Panc1 (cell line): ENCODE results near the gene UBE2Q2. TPM values are rescaled to one million over a fixed set of nuclear protein-coding genes. Genes with fewer than 3 reads are reported as not detected.

ENCODE experiments used
- ATAC-seq: fragments of 200-7000 bp; cut with Tn5 transposase; 2 replicates; pipeline ENCODE4 v1.9.1; 2020; ENCODE audit warnings: mild to moderate bottlenecking, moderate library complexity
- BruUV-seq: library from RNA; stranded (reverse); fragments of 400-500 nt; replicated peaks from 2 replicates; lab custom pipeline; 2021; lab: Mats Ljungman, UMichigan
- CTCF ChIA-PET: fragments of 300-600 bp; sonication (Branson Sonifier 250); formaldehyde crosslinking; loops from one replicate; lab custom pipeline; 2022; ENCODE audit warnings: antibody characterized with exemption; lab: Charles Lee
- POLR2A ChIA-PET: fragments of 300-600 bp; sonication (Branson Sonifier 250); formaldehyde crosslinking; loops from one replicate; lab custom pipeline; 2022; ENCODE audit warnings: antibody characterized with exemption; lab: Charles Lee
- DNase-seq: peaks from one replicate; pipeline ENCODE4 v3.0.0-alpha.2; 2010; ENCODE audit warnings: low read depth, low spot score
- H3K27ac ChIP-seq: 2 replicates; pipeline ENCODE4 v1.5.1; 2011; ENCODE audit warnings: mild to moderate bottlenecking, low read length, inconsistent platforms
- H3K27me3 ChIP-seq: fragments of 200-500 bp; sonication (Bioruptor generic); 2 replicates; pipeline ENCODE4 v1.6.0; 2014; ENCODE audit warnings: low read length, inconsistent platforms; ENCODE audit not compliant: control insufficient read depth, insufficient read depth
- H3K36me3 ChIP-seq: fragments of 200-500 bp; sonication (Bioruptor generic); 2 replicates; pipeline ENCODE4 v1.5.1; 2014; ENCODE audit warnings: inconsistent platforms, mild to moderate bottlenecking, low read length, moderate library complexity; ENCODE audit not compliant: control insufficient read depth, insufficient read depth
- H3K4me1 ChIP-seq: 2 replicates; pipeline ENCODE4 v1.5.1; 2011; ENCODE audit warnings: inconsistent platforms, mild to moderate bottlenecking, low read length, moderate library complexity; ENCODE audit not compliant: control insufficient read depth, insufficient read depth
- H3K4me3 ChIP-seq, 2 experiments: 2 replicates each; pipeline ENCODE4 v1.5.1; 2011 to 2012; ENCODE audit warnings: low read depth in 2 of 2, low read length in 2 of 2, mild to moderate bottlenecking in 2 of 2, inconsistent platforms in 1 of 2, moderate library complexity in 1 of 2
- H3K9me3 ChIP-seq: fragments of 200-500 bp; sonication (Bioruptor generic); 2 replicates; pipeline ENCODE4 v1.5.1; 2014; ENCODE audit warnings: low read depth, mild to moderate bottlenecking, inconsistent platforms, low read length, moderate library complexity; ENCODE audit not compliant: control insufficient read depth, insufficient read depth
- POLR2AphosphoS5 ChIP-seq: IDR thresholded peaks from 2 replicates; pipeline ENCODE4 v1.6.1; 2012; ENCODE audit warnings: mild to moderate bottlenecking, low read depth, low read length, moderate library complexity
- SIN3A ChIP-seq: IDR thresholded peaks from 2 replicates; pipeline ENCODE4 v1.6.1; 2012; ENCODE audit warnings: low read depth, mild to moderate bottlenecking, low read length, moderate library complexity, borderline replicate concordance; ENCODE audit not compliant: insufficient read depth
- TCF7L2 ChIP-seq: IDR thresholded peaks from 2 replicates; pipeline ENCODE4 v1.6.1; 2011; ENCODE audit warnings: mild to moderate bottlenecking, low read depth, low read length, inconsistent platforms
- in situ Hi-C: cut with HindIII; loops from 2 replicates; pipeline ENCODE4 v1.10.0; 2016; ENCODE audit warnings: low sequenced_read_pairs, low pct_unique_long_range_greater_than_20kb
- intact Hi-C: fragments of 100-400 bp; cut with micrococcal nuclease; formaldehyde crosslinking; loops from one replicate; pipeline ENCODE4 v1.10.0; 2022; ENCODE audit not compliant: unreplicated experiment
- total RNA-seq: library from RNA; stranded (reverse); gene quantifications from one replicate; pipeline ENCODE4 v1.2.1, GENCODE V29; 2021; ENCODE audit not compliant: unreplicated experiment
- TF ChIP-seq, protein P1 (sequence below): fragments of 450-650 bp; IDR thresholded peaks from 2 replicates; pipeline ENCODE4 v1.5.1; 2017; ENCODE audit warnings: mild to moderate bottlenecking
- TF ChIP-seq, protein P2 (sequence below), 2 experiments: IDR thresholded peaks; 2 replicates each; pipeline ENCODE4 v1.6.1; 2011 to 2012; ENCODE audit warnings: low read depth in 2 of 2, control low read depth in 1 of 2, low read length in 1 of 2, mild to moderate bottlenecking in 1 of 2, moderate library complexity in 1 of 2; ENCODE audit not compliant: insufficient read depth in 1 of 2

The UBE2Q2 gene
- total RNA-seq, 1 experiment from 2014 or later = 39.2 TPM

DNA sequence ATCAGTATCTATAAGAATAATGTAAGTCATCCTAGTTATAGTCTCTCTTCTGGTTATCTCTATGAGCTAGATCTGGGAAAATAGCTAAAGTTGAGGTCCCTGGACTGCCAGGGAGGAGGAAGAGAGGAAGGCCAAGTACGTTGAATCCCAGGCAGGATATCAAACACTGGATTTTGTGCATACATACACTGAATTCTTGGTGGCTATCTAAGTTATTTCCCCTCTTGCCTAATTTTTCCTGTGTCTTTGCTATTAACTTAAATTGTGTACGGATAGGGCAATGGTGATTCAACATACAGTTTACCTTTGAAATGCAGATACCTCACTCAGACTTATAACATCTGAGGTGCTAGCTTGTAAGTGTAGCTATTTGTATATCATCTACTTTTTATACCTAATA, 87.6 kb downstream of the UBE2Q2 start:
- Histone ChIP-seq H3K36me3 (peaks cover 32% of the 10 kb centered on the region), H3K4me3 (no peak overlapping the region), H3K27me3 (no peaks in the 10 kb centered on the region), H3K4me1 (no peaks in the 10 kb centered on the region), H3K9me3 (no peaks in the 10 kb centered on the region), H3K27ac (no peak overlapping the region)
- ATAC-seq (no peak), DNase-seq (no peak)
- ChIA-PET CTCF (no interaction called here), POLR2A (no interaction called here)
- in situ Hi-C loops (no loop called here), intact Hi-C loops (no loop called here)
- TF ChIP-seq, protein P1, sequence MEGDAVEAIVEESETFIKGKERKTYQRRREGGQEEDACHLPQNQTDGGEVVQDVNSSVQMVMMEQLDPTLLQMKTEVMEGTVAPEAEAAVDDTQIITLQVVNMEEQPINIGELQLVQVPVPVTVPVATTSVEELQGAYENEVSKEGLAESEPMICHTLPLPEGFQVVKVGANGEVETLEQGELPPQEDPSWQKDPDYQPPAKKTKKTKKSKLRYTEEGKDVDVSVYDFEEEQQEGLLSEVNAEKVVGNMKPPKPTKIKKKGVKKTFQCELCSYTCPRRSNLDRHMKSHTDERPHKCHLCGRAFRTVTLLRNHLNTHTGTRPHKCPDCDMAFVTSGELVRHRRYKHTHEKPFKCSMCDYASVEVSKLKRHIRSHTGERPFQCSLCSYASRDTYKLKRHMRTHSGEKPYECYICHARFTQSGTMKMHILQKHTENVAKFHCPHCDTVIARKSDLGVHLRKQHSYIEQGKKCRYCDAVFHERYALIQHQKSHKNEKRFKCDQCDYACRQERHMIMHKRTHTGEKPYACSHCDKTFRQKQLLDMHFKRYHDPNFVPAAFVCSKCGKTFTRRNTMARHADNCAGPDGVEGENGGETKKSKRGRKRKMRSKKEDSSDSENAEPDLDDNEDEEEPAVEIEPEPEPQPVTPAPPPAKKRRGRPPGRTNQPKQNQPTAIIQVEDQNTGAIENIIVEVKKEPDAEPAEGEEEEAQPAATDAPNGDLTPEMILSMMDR = no peak
- no peak for TF ChIP-seq TCF7L2
- TF ChIP-seq, protein P2, sequence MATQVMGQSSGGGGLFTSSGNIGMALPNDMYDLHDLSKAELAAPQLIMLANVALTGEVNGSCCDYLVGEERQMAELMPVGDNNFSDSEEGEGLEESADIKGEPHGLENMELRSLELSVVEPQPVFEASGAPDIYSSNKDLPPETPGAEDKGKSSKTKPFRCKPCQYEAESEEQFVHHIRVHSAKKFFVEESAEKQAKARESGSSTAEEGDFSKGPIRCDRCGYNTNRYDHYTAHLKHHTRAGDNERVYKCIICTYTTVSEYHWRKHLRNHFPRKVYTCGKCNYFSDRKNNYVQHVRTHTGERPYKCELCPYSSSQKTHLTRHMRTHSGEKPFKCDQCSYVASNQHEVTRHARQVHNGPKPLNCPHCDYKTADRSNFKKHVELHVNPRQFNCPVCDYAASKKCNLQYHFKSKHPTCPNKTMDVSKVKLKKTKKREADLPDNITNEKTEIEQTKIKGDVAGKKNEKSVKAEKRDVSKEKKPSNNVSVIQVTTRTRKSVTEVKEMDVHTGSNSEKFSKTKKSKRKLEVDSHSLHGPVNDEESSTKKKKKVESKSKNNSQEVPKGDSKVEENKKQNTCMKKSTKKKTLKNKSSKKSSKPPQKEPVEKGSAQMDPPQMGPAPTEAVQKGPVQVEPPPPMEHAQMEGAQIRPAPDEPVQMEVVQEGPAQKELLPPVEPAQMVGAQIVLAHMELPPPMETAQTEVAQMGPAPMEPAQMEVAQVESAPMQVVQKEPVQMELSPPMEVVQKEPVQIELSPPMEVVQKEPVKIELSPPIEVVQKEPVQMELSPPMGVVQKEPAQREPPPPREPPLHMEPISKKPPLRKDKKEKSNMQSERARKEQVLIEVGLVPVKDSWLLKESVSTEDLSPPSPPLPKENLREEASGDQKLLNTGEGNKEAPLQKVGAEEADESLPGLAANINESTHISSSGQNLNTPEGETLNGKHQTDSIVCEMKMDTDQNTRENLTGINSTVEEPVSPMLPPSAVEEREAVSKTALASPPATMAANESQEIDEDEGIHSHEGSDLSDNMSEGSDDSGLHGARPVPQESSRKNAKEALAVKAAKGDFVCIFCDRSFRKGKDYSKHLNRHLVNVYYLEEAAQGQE (IDR thresholded peaks at IDR 0.05; ENCODE audit: insufficient read depth in 1 of 2, low read depth in 2 of 2, low read length in 1 of 2) = no peak
- no peak for TF ChIP-seq SIN3A
- TF ChIP-seq POLR2AphosphoS5 = no peak
- no TSS peak for BruUV-seq

DNA sequence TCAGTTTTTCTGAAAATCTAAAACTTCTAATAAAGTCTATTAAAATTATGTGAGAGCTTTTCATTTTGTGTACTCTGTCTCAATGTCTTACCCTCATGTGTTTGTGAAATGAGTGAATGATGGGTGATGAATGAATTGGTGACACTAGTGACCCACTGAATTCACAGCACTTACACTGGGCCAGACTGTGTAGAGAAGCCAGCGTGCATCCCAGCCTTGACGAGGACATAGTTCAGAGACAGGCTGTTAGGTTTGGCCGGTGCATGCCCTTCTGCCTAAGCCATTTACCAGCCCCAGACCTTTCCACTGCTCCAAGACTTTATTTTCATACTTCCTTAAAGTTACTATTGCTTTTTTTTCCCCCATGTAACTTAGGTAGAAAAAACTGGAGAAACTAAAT, 99.2 kb downstream of the UBE2Q2 start:
- intact Hi-C loops = no loop called here
- peak; percentile 57; the same call in 1 of the 2 replicates for ATAC-seq

More for the DNA sequence above, 99.2 kb downstream of the UBE2Q2 start:
- no TSS peak for BruUV-seq
- ChIA-PET CTCF (no interaction called here), POLR2A (no interaction called here)
- H3K27ac ChIP-seq = no peak overlapping the region
- in situ Hi-C loops = no loop called here
- H3K4me1 ChIP-seq = no peaks in the 10 kb centered on the region
- no peaks in the 10 kb centered on the region for H3K9me3 ChIP-seq
- no peak for DNase-seq
- no peaks in the 10 kb centered on the region; the same call in 1 of the 2 replicates for H3K36me3 ChIP-seq
- no peaks in the 10 kb centered on the region for H3K27me3 ChIP-seq
- no peak overlapping the region for H3K4me3 ChIP-seq
- TF ChIP-seq, protein P1 = no peak
- TF ChIP-seq TCF7L2 (no peak), POLR2AphosphoS5 (no peak), SIN3A (no peak)
- TF ChIP-seq, protein P2 (IDR thresholded peaks at IDR 0.05; ENCODE audit: insufficient read depth in 1 of 2, low read depth in 2 of 2, low read length in 1 of 2) = no peak
